IMR-90 (cell line): Measurements from ENCODE around the gene METTL15. TPM values are rescaled to one million over a fixed set of nuclear protein-coding genes. Genes with fewer than 3 reads are reported as not detected.

Experiments
- ATAC-seq: fragments of 200-7000 bp; cut with Tn5 transposase; 2 replicates; pipeline ENCODE4 v1.9.1; 2020; ENCODE audit warnings: low read depth, mild to moderate bottlenecking, moderate library complexity
- BruUV-seq: library from RNA; stranded (reverse); fragments of 400-500 nt; replicated peaks from 2 replicates; lab custom pipeline; 2021; lab: Mats Ljungman, UMichigan
- CTCF ChIA-PET: fragments of 300-600 bp; formaldehyde crosslinking; extraction: SDS; loops from one replicate; lab custom pipeline; 2021; ENCODE audit warnings: antibody characterized with exemption; lab: Yijun Ruan, JAX
- POLR2A ChIA-PET: fragments of 300-600 bp; sonication (Branson Sonifier 250); formaldehyde crosslinking; loops from one replicate; lab custom pipeline; 2022; ENCODE audit warnings: antibody characterized with exemption; ENCODE audit not compliant: unreplicated experiment; lab: Charles Lee
- DNase-seq: peaks from one replicate; pipeline ENCODE4 v3.0.0; 2013
- H2AFZ ChIP-seq: replicated peaks from 2 replicates; pipeline ENCODE3; 2013; ENCODE audit warnings: low read length, mild to moderate bottlenecking; ENCODE audit not compliant: poor library complexity
- H2AK5ac ChIP-seq: 2 replicates; pipeline ENCODE4 v1.6.1; 2013; ENCODE audit warnings: low read depth, low read length, inconsistent platforms
- H2AK9ac ChIP-seq: replicated peaks from 2 replicates; pipeline ENCODE3; 2013; ENCODE audit warnings: mild to moderate bottlenecking, low read depth, low read length, moderate library complexity; ENCODE audit not compliant: poor library complexity
- H2BK120ac ChIP-seq: 2 replicates; pipeline ENCODE4 v1.6.1; 2013; ENCODE audit warnings: low read depth, low read length, inconsistent platforms
- H2BK15ac ChIP-seq: 3 replicates; pipeline ENCODE4 v1.6.1; 2013; ENCODE audit warnings: low read depth, low read length, inconsistent platforms
- H2BK20ac ChIP-seq: 2 replicates; pipeline ENCODE4 v1.6.1; 2013; ENCODE audit warnings: low read depth, mild to moderate bottlenecking, inconsistent platforms, low read length, moderate library complexity
- H2BK5ac ChIP-seq: 2 replicates; pipeline ENCODE4 v1.6.1; 2013; ENCODE audit warnings: mild to moderate bottlenecking, low read depth, low read length, inconsistent platforms; ENCODE audit not compliant: poor library complexity, severe bottlenecking
- H3K14ac ChIP-seq: replicated peaks from 2 replicates; pipeline ENCODE4 v1.6.1; 2013; ENCODE audit warnings: low read depth, low read length, inconsistent platforms
- H3K18ac ChIP-seq: 2 replicates; pipeline ENCODE4 v1.6.1; 2013; ENCODE audit warnings: low read depth, low read length, control low read depth
- H3K23ac ChIP-seq: 2 replicates; pipeline ENCODE4 v1.6.1; 2013; ENCODE audit warnings: low read depth, low read length, inconsistent platforms
- H3K27ac ChIP-seq: 2 replicates; pipeline ENCODE4 v1.5.1; 2013; ENCODE audit warnings: mild to moderate bottlenecking, control low read depth, low read length; ENCODE audit not compliant: insufficient read depth
- H3K27me3 ChIP-seq: 2 replicates; pipeline ENCODE4 v1.6.1; 2013; ENCODE audit warnings: low read length; ENCODE audit not compliant: control insufficient read depth, insufficient read depth
- H3K36me3 ChIP-seq: 2 replicates; pipeline ENCODE4 v1.6.1; 2013; ENCODE audit warnings: low read length, mixed read lengths; ENCODE audit not compliant: control insufficient read depth, insufficient read depth
- H3K4ac ChIP-seq: 2 replicates; pipeline ENCODE4 v1.6.1; 2013; ENCODE audit warnings: low read depth, low read length, inconsistent platforms
- H3K4me1 ChIP-seq: 2 replicates; pipeline ENCODE4 v1.6.1; 2013; ENCODE audit warnings: low read length, mixed read lengths; ENCODE audit not compliant: control insufficient read depth, insufficient read depth
- H3K4me2 ChIP-seq: 2 replicates; pipeline ENCODE4 v1.6.1; 2013; ENCODE audit warnings: low read depth, mild to moderate bottlenecking, control low read depth, low read length, moderate library complexity
- H3K4me3 ChIP-seq: 2 replicates; pipeline ENCODE4 v1.5.1; 2013; ENCODE audit warnings: low read depth, mild to moderate bottlenecking, control low read depth, low read length, moderate library complexity; ENCODE audit not compliant: insufficient read depth
- H3K56ac ChIP-seq: 2 replicates; pipeline ENCODE4 v1.6.1; 2013; ENCODE audit warnings: low read length, inconsistent platforms; ENCODE audit not compliant: insufficient read depth; ENCODE audit errors: extremely low read depth
- H3K79me1 ChIP-seq, 2 experiments: 2 replicates each; pipeline ENCODE4 v1.6.1; 2013; ENCODE audit warnings: low read length in 2 of 2, inconsistent platforms in 1 of 2, low read depth in 1 of 2
- H3K9ac ChIP-seq: 2 replicates; pipeline ENCODE4 v1.6.1; 2013; ENCODE audit warnings: low read depth, low read length, control low read depth
- H3K9me1 ChIP-seq: 2 replicates; pipeline ENCODE4 v1.6.1; 2013; ENCODE audit warnings: low read length, inconsistent platforms; ENCODE audit not compliant: insufficient read depth
- H3K9me3 ChIP-seq: 2 replicates; pipeline ENCODE4 v1.6.1; 2013; ENCODE audit warnings: low read length; ENCODE audit not compliant: control insufficient read depth, insufficient read depth
- H4K20me1 ChIP-seq: 2 replicates; pipeline ENCODE4 v1.6.1; 2013; ENCODE audit warnings: low read length, inconsistent platforms; ENCODE audit not compliant: insufficient read depth
- H4K5ac ChIP-seq: 2 replicates; pipeline ENCODE4 v1.6.1; 2013; ENCODE audit warnings: mild to moderate bottlenecking, low read depth, low read length, control low read depth
- H4K8ac ChIP-seq, 2 experiments: 2 replicates each; pipeline ENCODE4 v1.6.1; 2013; ENCODE audit warnings: low read depth in 2 of 2, low read length in 2 of 2, control low read depth in 1 of 2, inconsistent platforms in 1 of 2
- H4K91ac ChIP-seq: 2 replicates; pipeline ENCODE4 v1.6.1; 2013; ENCODE audit warnings: low read depth, low read length, inconsistent platforms; ENCODE audit not compliant: insufficient read depth
- BHLHE40 ChIP-seq: fragments of 150-350 bp; IDR thresholded peaks from 2 replicates; pipeline ENCODE4 v1.6.1; 2016; ENCODE audit warnings: mild to moderate bottlenecking, low read depth, low read length
- CEBPB ChIP-seq: IDR thresholded peaks from 2 replicates; pipeline ENCODE4 v1.6.1; 2012; ENCODE audit warnings: low read depth, low read length, improper control_type of control experiment
- FOS ChIP-seq: fragments of 150-350 bp; IDR thresholded peaks from 2 replicates; pipeline ENCODE4 v1.6.1; 2016; ENCODE audit warnings: low read depth, low read length
- MAZ ChIP-seq: IDR thresholded peaks from 2 replicates; pipeline ENCODE4 v1.6.1; 2012; ENCODE audit warnings: low read depth, mild to moderate bottlenecking, low read length, improper control_type of control experiment, moderate library complexity, borderline replicate concordance
- MXI1 ChIP-seq: IDR thresholded peaks from 2 replicates; pipeline ENCODE4 v1.6.1; 2012; ENCODE audit warnings: low read depth, mild to moderate bottlenecking, low read length, moderate library complexity, borderline replicate concordance
- POLR2A ChIP-seq: IDR thresholded peaks from 2 replicates; pipeline ENCODE4 v1.6.1; 2012; ENCODE audit warnings: mild to moderate bottlenecking, low read depth, low read length
- RCOR1 ChIP-seq: IDR thresholded peaks from 2 replicates; pipeline ENCODE4 v1.6.1; 2012; ENCODE audit warnings: mild to moderate bottlenecking, low read length, improper control_type of control experiment; ENCODE audit not compliant: insufficient replicate concordance
- WGBS, 2 experiments: methylation state at CpG; one replicate each; pipeline versions ENCODE4 v1.1.5 to v1.1.7; 2013; ENCODE audit warnings: missing lambda C conversion rate in 2 of 2; ENCODE audit not compliant: insufficient read length in 1 of 2; ENCODE audit errors: extremely low coverage in 2 of 2; 5-methylcytosine and 5-hydroxymethylcytosine counted together
- dilution Hi-C: fragments of 300-500 bp; cut with HindIII; formaldehyde crosslinking; loops from one replicate; pipeline ENCODE4 v1.14.3; 2018; ENCODE audit warnings: low sequenced_read_pairs; ENCODE audit not compliant: unreplicated experiment
- in situ Hi-C: fragments of 300-500 bp; cut with MboI; formaldehyde crosslinking; loops from 3 replicates; pipeline ENCODE4 v1.14.3; 2019; ENCODE audit warnings: low sequenced_read_pairs, inconsistent platforms, mixed read lengths
- intact Hi-C: fragments of 100-400 bp; cut with micrococcal nuclease; formaldehyde crosslinking; loops from 2 replicates; pipeline ENCODE4 v1.10.0; 2022
- polyA plus RNA-seq, 3 experiments: library from polyadenylated mRNA; depleted of rRNA; stranded (reverse); fragments of >200 nt; gene quantifications; 2 replicates each; pipeline ENCODE4 v1.2.3, GENCODE V29; 2012; ENCODE audit warnings: low replicate concordance in 1 of 3
- total RNA-seq: library from RNA; depleted of rRNA; stranded (reverse); fragments of >200 nt; gene quantifications from 2 replicates; pipeline ENCODE4 v1.2.3, GENCODE V29; 2012
- TF ChIP-seq, protein P1 (sequence below): fragments of 150-350 bp; IDR thresholded peaks from 2 replicates; pipeline ENCODE4 v1.6.1; 2017; ENCODE audit warnings: mild to moderate bottlenecking, antibody characterized with exemption, low read length, low read depth
- TF ChIP-seq, protein P2 (sequence below): fragments of 150-350 bp; IDR thresholded peaks from 2 replicates; pipeline ENCODE4 v1.6.1; 2016; ENCODE audit warnings: low read depth, mild to moderate bottlenecking, low read length, moderate library complexity, borderline replicate concordance
- TF ChIP-seq, protein P3 (sequence below): conservative IDR thresholded peaks from 2 replicates; pipeline ENCODE4 v1.5.1; 2012; ENCODE audit warnings: mild to moderate bottlenecking, low read depth, low read length, improper control_type of control experiment

METTL15 gene
- total and polyA plus RNA-seq, 2 of the 4 experiments (the other 2 are of a cell fraction), result 6.5 to 30.5 TPM

GRCh38 chr11:28284196-28284595 lies 176.0 kb downstream of the METTL15 start:
- Histone ChIP-seq H2AK5ac (no peak overlapping the region), H3K9me1 (0 out of 2 replicates have a peak, but pooled peaks cover 4% of the 10 kb centered on the region), H3K36me3 (no peaks in the 10 kb centered on the region), H2BK20ac (no peak overlapping the region), H3K18ac (no peak overlapping the region), H3K27me3 (no peaks in the 10 kb centered on the region), H3K27ac (no peak overlapping the region), H2AK9ac (no peak overlapping the region), H3K4me3 (no peak overlapping the region), H4K91ac (no peak overlapping the region), H3K4me1 (0 out of 2 replicates have a peak, but pooled peaks cover 1% of the 10 kb centered on the region), H3K4ac (no peak overlapping the region), H2BK15ac (no peak overlapping the region), H3K4me2 (no peak overlapping the region; the same call in 1 of the 2 replicates), H2BK120ac (no peak overlapping the region), H4K8ac (no peak overlapping the region), H3K14ac (no peak overlapping the region), H3K23ac (no peak overlapping the region), H2BK5ac (no peak overlapping the region), H2AFZ (no peak overlapping the region), H4K20me1 (no peaks in the 10 kb centered on the region), H4K5ac (no peak overlapping the region), H3K9ac (no peak overlapping the region), H3K79me1 (peaks cover 0 to 4% of the 10 kb centered on the region in 2 experiments; a peak in 2 of 4 replicates), H3K9me3 (no peaks in the 10 kb centered on the region), H3K56ac (no peak overlapping the region)
- in situ Hi-C loops (no loop called here), intact Hi-C loops (no loop called here), dilution Hi-C loops (no loop called here)
- no TSS peak for BruUV-seq
- DNase-seq, result peak; percentile 38
- POLR2A ChIA-PET, result no interaction called here
- ATAC-seq, result peak; percentile 83
- no CpG with 5 or more reads among the region's 1 CpG for WGBS, 2 experiments
- CTCF ChIA-PET, result interaction anchor here (0.8 kb wide), 1 partner anchor 891 kb away, joined by 4 read pairs; no protein-coding TSS in a partner anchor
- TF ChIP-seq FOS (no peak), BHLHE40 (no peak), MAZ (no peak), MXI1 (no peak), CEBPB (no peak), RCOR1 (no peak), POLR2A (no peak)
- TF ChIP-seq, protein P1, sequence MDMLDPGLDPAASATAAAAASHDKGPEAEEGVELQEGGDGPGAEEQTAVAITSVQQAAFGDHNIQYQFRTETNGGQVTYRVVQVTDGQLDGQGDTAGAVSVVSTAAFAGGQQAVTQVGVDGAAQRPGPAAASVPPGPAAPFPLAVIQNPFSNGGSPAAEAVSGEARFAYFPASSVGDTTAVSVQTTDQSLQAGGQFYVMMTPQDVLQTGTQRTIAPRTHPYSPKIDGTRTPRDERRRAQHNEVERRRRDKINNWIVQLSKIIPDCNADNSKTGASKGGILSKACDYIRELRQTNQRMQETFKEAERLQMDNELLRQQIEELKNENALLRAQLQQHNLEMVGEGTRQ, result no peak
- TF ChIP-seq, protein P2, sequence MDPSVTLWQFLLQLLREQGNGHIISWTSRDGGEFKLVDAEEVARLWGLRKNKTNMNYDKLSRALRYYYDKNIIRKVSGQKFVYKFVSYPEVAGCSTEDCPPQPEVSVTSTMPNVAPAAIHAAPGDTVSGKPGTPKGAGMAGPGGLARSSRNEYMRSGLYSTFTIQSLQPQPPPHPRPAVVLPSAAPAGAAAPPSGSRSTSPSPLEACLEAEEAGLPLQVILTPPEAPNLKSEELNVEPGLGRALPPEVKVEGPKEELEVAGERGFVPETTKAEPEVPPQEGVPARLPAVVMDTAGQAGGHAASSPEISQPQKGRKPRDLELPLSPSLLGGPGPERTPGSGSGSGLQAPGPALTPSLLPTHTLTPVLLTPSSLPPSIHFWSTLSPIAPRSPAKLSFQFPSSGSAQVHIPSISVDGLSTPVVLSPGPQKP, result no peak
- TF ChIP-seq, protein P3, sequence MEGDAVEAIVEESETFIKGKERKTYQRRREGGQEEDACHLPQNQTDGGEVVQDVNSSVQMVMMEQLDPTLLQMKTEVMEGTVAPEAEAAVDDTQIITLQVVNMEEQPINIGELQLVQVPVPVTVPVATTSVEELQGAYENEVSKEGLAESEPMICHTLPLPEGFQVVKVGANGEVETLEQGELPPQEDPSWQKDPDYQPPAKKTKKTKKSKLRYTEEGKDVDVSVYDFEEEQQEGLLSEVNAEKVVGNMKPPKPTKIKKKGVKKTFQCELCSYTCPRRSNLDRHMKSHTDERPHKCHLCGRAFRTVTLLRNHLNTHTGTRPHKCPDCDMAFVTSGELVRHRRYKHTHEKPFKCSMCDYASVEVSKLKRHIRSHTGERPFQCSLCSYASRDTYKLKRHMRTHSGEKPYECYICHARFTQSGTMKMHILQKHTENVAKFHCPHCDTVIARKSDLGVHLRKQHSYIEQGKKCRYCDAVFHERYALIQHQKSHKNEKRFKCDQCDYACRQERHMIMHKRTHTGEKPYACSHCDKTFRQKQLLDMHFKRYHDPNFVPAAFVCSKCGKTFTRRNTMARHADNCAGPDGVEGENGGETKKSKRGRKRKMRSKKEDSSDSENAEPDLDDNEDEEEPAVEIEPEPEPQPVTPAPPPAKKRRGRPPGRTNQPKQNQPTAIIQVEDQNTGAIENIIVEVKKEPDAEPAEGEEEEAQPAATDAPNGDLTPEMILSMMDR, result no peak
